Aorta (tissue), 5 donors: ENCODE measurements around the gene NRSN2. TPM values are rescaled to one million over a fixed set of nuclear protein-coding genes. Genes with fewer than 3 reads are reported as not detected.
A peak's percentile ranks its signal among the peaks of the same experiment; 100 is the strongest.

Source experiments
- ATAC-seq: fragments of 200-7000 bp; cut with Tn5 transposase; one replicate; pipeline ENCODE4 v1.9.1; 2022; ENCODE audit warnings: moderate library complexity; ENCODE audit not compliant: low FRiP score
- DNase-seq, 2 donors: peaks; one replicate each; pipeline ENCODE4 v3.0.0-alpha.2; 2020
- H3K27ac ChIP-seq, 2 donors: one replicate each; pipeline ENCODE4 v1.5.1; 2013; ENCODE audit warnings: low read length in 2 of 2, mild to moderate bottlenecking in 2 of 2, moderate library complexity in 2 of 2, control low read depth in 1 of 2, inconsistent platforms in 1 of 2, low read depth in 1 of 2
- H3K27me3 ChIP-seq, 2 donors: one replicate each; pipeline ENCODE4 v1.6.1; 2013; ENCODE audit warnings: control low read depth in 1 of 2, low read length in 1 of 2, mild to moderate bottlenecking in 1 of 2, moderate library complexity in 1 of 2; ENCODE audit not compliant: insufficient read depth in 2 of 2, control insufficient read depth in 1 of 2
- H3K36me3 ChIP-seq, 2 donors: one replicate each; pipeline ENCODE4 v1.6.1; 2013; ENCODE audit warnings: control low read depth in 1 of 2, low read length in 1 of 2, mild to moderate bottlenecking in 1 of 2; ENCODE audit not compliant: insufficient read depth in 2 of 2, control insufficient read depth in 1 of 2
- H3K4me1 ChIP-seq, 2 donors: one replicate each; pipeline ENCODE4 v1.6.1; 2013; ENCODE audit warnings: low read length in 2 of 2, control low read depth in 1 of 2, mild to moderate bottlenecking in 1 of 2, moderate library complexity in 1 of 2; ENCODE audit not compliant: insufficient read depth in 2 of 2, control insufficient read depth in 1 of 2
- H3K4me3 ChIP-seq, 2 donors: one replicate each; pipeline ENCODE4 v1.5.1; 2013; ENCODE audit warnings: low read length in 2 of 2, control low read depth in 1 of 2, mild to moderate bottlenecking in 1 of 2
- H3K9me3 ChIP-seq: one replicate; pipeline ENCODE4 v1.6.1; 2013; ENCODE audit warnings: mild to moderate bottlenecking, low read length; ENCODE audit not compliant: control insufficient read depth
- WGBS, 2 donors: extraction: QIAGEN DNeasy Blood & Tissue Kit; methylation state at CpG; one replicate each; pipeline ENCODE4 v1.1.7; 2013; 5-methylcytosine and 5-hydroxymethylcytosine counted together
- intact Hi-C, 2 donors: fragments of 100-400 bp; cut with DNase I; formaldehyde crosslinking; loops; one replicate each; pipeline versions ENCODE4 v1.14.2 to v1.15.0; 2022
- polyA plus RNA-seq, 2 donors: library from polyadenylated mRNA; stranded (reverse); fragments of 200-250 nt; gene quantifications; one replicate each; pipeline ENCODE4 v1.2.3, GENCODE V29; 2013
- total RNA-seq, 2 donors: library from RNA; stranded (reverse); fragmentation: NEBNext Ultra II Directional; extraction: Animal tissue kit (Norgen Biotek cat#: 25700); gene quantifications; one replicate each; pipeline ENCODE4 v1.2.1, GENCODE V29; 2021
- donor health status: healthy with polysubstance abuse.
- donor health status: Bipolar disorder and iron deficiency.
- donor health status: DM: no; HTN: no; CAD: no.
- donor health status: DM: no; HTN: no; CAD: no.
- donor health status: DM: yes; HTN: yes; CAD: no.

Gene NRSN2
- total and polyA plus RNA-seq, 4 donors, result 12.0 to 40.6 (median 34.5) TPM

- WGBS, 2 donors, result 93% methylated on average over 2 of the region's 2 CpGs
Measured at GRCh38 chr20:316316-317068, 30.4 kb upstream of the NRSN2 start.

GRCh38 chr20:324177-325044 is 22.5 kb upstream of the NRSN2 start:
- Histone ChIP-seq H3K4me1 (no peaks in the 10 kb centered on the region), H3K36me3 (no peaks in the 10 kb centered on the region), H3K4me3 (peak overlapping the region; percentile 49 to 88), H3K9me3 (no peaks in the 10 kb centered on the region), H3K27ac (peak overlapping the region; percentile 19 to 88), H3K27me3 (no peaks in the 10 kb centered on the region)
- peak; percentile 92 for ATAC-seq
- DNase-seq, result peak; percentile 94 to 98
- 0 to 1% methylated on average over 63 to 69 of the region's 69 CpGs for WGBS, 2 donors
- intact Hi-C loops, result loop anchor here in 1 of 2 donors (2.0 kb wide), 1 partner anchor 22 kb away; the partner anchor contains the start of gene NRSN2

More at GRCh38 chr20:316316-317068, 30.4 kb upstream of the NRSN2 start:
- H3K27me3 ChIP-seq, result no peaks in the 10 kb centered on the region
- H3K9me3 ChIP-seq, result no peaks in the 10 kb centered on the region
- ATAC-seq (no peak), DNase-seq (peak in 1 of 2 donors; percentile 24)
- intact Hi-C loops, result no loop called here
- H3K4me3 ChIP-seq, result no peak overlapping the region
- H3K36me3 ChIP-seq, result no peaks in the 10 kb centered on the region
- H3K27ac ChIP-seq, result no peak overlapping the region
- no peaks in the 10 kb centered on the region for H3K4me1 ChIP-seq

- H3K4me3 ChIP-seq, result peak within 1 kb of the TSS; percentile 49 to 88
- H3K9me3 ChIP-seq, result no peaks in the 10 kb centered on the region
- H3K27me3 ChIP-seq, result no peaks in the 10 kb centered on the region
- intact Hi-C loops, result loop anchor here in 1 of 2 donors (2.0 kb wide), 1 partner anchor 22 kb away; the partner anchor contains the start of gene NRSN2
- peak within 1 kb of the TSS; percentile 61 to 88 for H3K27ac ChIP-seq
- ATAC-seq (peak; percentile 93), DNase-seq (peak; percentile 98 to 100)
- H3K4me1 ChIP-seq, result no peaks in the 10 kb centered on the region
- 0% methylated on average over 71 to 106 of the region's 106 CpGs for WGBS, 2 donors
- no peaks in the 10 kb centered on the region for H3K36me3 ChIP-seq
Measured at GRCh38 chr20:325045-325888, 21.6 kb upstream of the NRSN2 start, which contains the start of gene SOX12. TSS of gene SOX12 (plus strand) at chr20:325552. CDS start at chr20:325925, 373 bp downstream.

- DNase-seq, result peak; percentile 79 to 92
- Histone ChIP-seq H3K27ac (peak overlapping the region; percentile 49 to 61), H3K27me3 (no peaks in the 10 kb centered on the region), H3K4me3 (peak overlapping the region; percentile 49 to 52), H3K4me1 (no peaks in the 10 kb centered on the region), H3K9me3 (no peaks in the 10 kb centered on the region), H3K36me3 (no peaks in the 10 kb centered on the region)
- WGBS, 2 donors, result 0 to 1% methylated on average over 81 to 103 of the region's 103 CpGs
- ATAC-seq, result no peak
- intact Hi-C loops, result loop anchor here in 1 of 2 donors (2.0 kb wide), 1 partner anchor 21 kb away; the partner anchor contains the start of gene NRSN2
Measured at GRCh38 chr20:325889-326644, 20.8 kb upstream of the NRSN2 start.

GRCh38 chr20:326645-327185 is 20.2 kb upstream of the NRSN2 start:
- no peaks in the 10 kb centered on the region for H3K9me3 ChIP-seq
- no peaks in the 10 kb centered on the region for H3K4me1 ChIP-seq
- peak; percentile 66 to 82 for DNase-seq
- H3K27me3 ChIP-seq, result no peaks in the 10 kb centered on the region
- no peak for ATAC-seq
- H3K4me3 ChIP-seq, result peak overlapping the region; percentile 49 to 52
- peak overlapping the region in 1 of 2 donors; percentile 33 for H3K27ac ChIP-seq
- intact Hi-C loops, result no loop called here
- H3K36me3 ChIP-seq, result no peaks in the 10 kb centered on the region
- WGBS, 2 donors, result 0 to 2% methylated on average over 27 to 38 of the region's 38 CpGs

GRCh38 chr20:327186-328026 is 19.5 kb upstream of the NRSN2 start:
- intact Hi-C loops, result no loop called here
- peak; percentile 77 for ATAC-seq
- 5 to 7% methylated on average over 36 to 47 of the region's 47 CpGs for WGBS, 2 donors
- H3K27me3 ChIP-seq, result no peaks in the 10 kb centered on the region
- H3K9me3 ChIP-seq, result no peaks in the 10 kb centered on the region
- DNase-seq, result peak; percentile 89 to 92
- H3K4me3 ChIP-seq, result peak overlapping the region; percentile 49 to 52
- H3K4me1 ChIP-seq, result no peaks in the 10 kb centered on the region
- no peaks in the 10 kb centered on the region for H3K36me3 ChIP-seq
- peak overlapping the region in 1 of 2 donors; percentile 39 for H3K27ac ChIP-seq
